ENCODE measurements around the gene ELANE.

Gene ELANE

DNA sequence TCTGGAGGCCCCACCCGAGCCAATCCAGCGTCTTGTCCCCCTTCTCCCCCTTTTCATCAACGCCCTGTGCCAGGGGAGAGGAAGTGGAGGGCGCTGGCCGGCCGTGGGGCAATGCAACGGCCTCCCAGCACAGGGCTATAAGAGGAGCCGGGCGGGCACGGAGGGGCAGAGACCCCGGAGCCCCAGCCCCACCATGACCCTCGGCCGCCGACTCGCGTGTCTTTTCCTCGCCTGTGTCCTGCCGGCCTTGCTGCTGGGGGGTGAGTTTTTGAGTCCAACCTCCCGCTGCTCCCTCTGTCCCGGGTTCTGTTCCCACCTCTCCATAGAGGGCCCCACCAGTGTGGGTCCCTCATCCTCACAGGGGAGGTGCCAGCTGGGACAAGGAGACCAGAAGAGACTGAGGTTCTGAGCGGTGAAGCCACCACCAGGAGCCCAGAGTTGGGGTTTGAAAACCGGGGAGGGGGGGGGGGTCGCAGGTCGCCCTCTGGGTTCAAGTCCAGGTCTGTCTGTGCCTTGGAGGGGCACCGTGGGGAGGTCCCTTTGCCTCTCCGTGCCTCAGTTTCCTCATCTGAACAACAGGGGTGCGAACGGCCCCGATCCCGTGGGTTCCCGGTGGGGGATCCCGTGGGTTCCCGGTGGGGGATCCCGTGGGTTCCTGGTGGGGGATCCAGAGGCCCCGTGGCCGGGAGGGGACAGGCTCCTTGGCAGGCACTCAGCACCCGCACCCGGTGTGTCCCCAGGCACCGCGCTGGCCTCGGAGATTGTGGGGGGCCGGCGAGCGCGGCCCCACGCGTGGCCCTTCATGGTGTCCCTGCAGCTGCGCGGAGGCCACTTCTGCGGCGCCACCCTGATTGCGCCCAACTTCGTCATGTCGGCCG, at the start of gene ELANE:
Gene ELANE, plus strand, starts transcription at position 168 of the 878 bp plus-strand sequence. Its CDS starts 26 bp downstream, at position 194.
- TF ChIP-seq, protein P1, sequence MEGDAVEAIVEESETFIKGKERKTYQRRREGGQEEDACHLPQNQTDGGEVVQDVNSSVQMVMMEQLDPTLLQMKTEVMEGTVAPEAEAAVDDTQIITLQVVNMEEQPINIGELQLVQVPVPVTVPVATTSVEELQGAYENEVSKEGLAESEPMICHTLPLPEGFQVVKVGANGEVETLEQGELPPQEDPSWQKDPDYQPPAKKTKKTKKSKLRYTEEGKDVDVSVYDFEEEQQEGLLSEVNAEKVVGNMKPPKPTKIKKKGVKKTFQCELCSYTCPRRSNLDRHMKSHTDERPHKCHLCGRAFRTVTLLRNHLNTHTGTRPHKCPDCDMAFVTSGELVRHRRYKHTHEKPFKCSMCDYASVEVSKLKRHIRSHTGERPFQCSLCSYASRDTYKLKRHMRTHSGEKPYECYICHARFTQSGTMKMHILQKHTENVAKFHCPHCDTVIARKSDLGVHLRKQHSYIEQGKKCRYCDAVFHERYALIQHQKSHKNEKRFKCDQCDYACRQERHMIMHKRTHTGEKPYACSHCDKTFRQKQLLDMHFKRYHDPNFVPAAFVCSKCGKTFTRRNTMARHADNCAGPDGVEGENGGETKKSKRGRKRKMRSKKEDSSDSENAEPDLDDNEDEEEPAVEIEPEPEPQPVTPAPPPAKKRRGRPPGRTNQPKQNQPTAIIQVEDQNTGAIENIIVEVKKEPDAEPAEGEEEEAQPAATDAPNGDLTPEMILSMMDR (IDR thresholded peaks at IDR 0.05; ENCODE audit: insufficient read depth, low read length, missing control alignments) = no peak
- no peak for DNase-seq (ENCODE audit: low read depth, low spot score)
- CTCF ChIA-PET = no interaction called here

GRCh38 chr19:802498-803098, 49.5 kb upstream of the ELANE start:
- TF ChIP-seq, protein P1 (IDR thresholded peaks at IDR 0.05; ENCODE audit: insufficient read depth, low read length, missing control alignments) = no peak
- no peak overlapping the region for H3K4me3 ChIP-seq (ENCODE audit: low read depth, low read length)
- CTCF ChIA-PET = interaction anchor here (0.9 kb wide), 1 partner anchor 199 kb away, joined by 3 read pairs; no protein-coding TSS in a partner anchor
- POLR2A ChIA-PET = interaction anchor here (0.6 kb wide), 1 partner anchor 24 kb away, joined by 3 read pairs; no protein-coding TSS in a partner anchor
- DNase-seq (ENCODE audit: low read depth, low spot score) = no peak

More for the DNA sequence above, at the start of gene ELANE:
- H3K4me3 ChIP-seq (ENCODE audit: low read depth, low read length) = no peak within 1 kb of the TSS
- POLR2A ChIA-PET = no interaction called here

DNA sequence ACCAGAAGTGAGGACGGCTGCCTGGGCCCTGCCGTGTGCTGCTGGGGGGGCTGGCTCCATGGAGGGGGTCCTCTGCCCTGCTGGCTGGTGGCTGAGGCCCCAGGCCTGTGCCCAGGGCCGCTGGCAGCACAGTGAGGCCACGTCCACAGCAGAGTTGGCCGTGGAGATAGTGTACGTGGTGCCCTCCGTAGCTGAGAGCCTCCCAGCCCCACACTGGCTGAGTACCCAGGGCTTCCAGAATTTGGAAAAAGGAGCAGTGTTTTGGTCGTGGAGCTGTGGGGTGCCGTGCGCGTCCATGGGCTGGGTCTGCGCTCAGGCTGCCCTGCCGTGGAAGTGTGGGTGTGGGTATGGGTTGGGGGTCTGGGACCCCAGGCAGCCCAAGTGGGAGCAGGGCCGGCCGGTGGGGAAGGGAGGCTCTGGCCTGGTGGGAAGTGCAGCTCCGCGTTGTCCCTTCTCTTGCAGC, 49.0 kb upstream of the ELANE start:
- TF ChIP-seq, protein P1 (IDR thresholded peaks at IDR 0.05; ENCODE audit: insufficient read depth, low read length, missing control alignments) = no peak
- ChIA-PET POLR2A (no interaction called here), CTCF (no interaction called here)

GRCh38 chr19:803686-804418, 48.3 kb upstream of the ELANE start:
- POLR2A ChIA-PET = no interaction called here

More for the DNA sequence above, 49.0 kb upstream of the ELANE start:
- no peak overlapping the region for H3K4me3 ChIP-seq (ENCODE audit: low read depth, low read length)
- no peak for DNase-seq (ENCODE audit: low read depth, low spot score)

DNA sequence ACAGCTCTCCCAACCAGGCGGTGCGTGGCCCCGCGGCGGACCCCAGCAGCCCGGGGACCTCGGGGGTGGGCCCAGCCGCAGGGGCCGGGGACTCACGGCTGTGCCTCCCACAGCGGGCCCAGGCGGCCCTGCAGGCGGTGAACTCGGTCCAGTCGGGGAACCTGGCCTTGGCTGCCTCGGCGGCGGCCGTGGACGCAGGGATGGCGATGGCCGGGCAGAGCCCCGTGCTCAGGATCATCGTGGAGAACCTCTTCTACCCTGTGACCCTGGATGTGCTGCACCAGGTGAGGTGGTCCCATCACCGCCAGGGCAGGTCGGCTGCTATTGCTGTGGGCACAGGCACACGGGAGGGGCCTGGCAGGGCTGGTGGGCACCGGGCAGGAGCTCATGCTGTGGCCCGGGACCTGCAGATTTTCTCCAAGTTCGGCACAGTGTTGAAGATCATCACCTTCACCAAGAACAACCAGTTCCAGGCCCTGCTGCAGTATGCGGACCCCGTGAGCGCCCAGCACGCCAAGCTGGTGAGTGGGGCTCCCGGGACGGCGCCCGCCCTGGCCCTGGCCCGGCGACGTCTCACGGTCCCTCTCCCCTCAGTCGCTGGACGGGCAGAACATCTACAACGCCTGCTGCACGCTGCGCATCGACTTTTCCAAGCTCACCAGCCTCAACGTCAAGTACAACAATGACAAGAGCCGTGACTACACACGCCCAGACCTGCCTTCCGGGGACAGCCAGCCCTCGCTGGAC, 47.5 kb upstream of the ELANE start:
- CTCF ChIA-PET = no interaction called here
- POLR2A ChIA-PET = no interaction called here

More at GRCh38 chr19:803686-804418, 48.3 kb upstream of the ELANE start:
- H3K4me3 ChIP-seq (ENCODE audit: low read depth, low read length) = no peak overlapping the region
- DNase-seq (ENCODE audit: low read depth, low spot score) = no peak
- CTCF ChIA-PET = no interaction called here
- TF ChIP-seq, protein P1 (IDR thresholded peaks at IDR 0.05; ENCODE audit: insufficient read depth, low read length, missing control alignments) = no peak

More for the DNA sequence above, 47.5 kb upstream of the ELANE start:
- TF ChIP-seq, protein P1 (IDR thresholded peaks at IDR 0.05; ENCODE audit: insufficient read depth, low read length, missing control alignments) = no peak
- no peak for DNase-seq (ENCODE audit: low read depth, low spot score)
- H3K4me3 ChIP-seq (ENCODE audit: low read depth, low read length) = no peak overlapping the region

All from AG04449 (cell line).